ENCODE measurements around the gene PHF2. TPM values are rescaled to one million over a fixed set of nuclear protein-coding genes. Genes with fewer than 3 reads are reported as not detected.

Gene PHF2
- total and polyA plus RNA-seq, 9 of the 15 experiments (the other 6 are each of a cell fraction or from before 2014, with no cell fraction given) = 0.37 to 14.4 (median 8.1) TPM

DNA sequence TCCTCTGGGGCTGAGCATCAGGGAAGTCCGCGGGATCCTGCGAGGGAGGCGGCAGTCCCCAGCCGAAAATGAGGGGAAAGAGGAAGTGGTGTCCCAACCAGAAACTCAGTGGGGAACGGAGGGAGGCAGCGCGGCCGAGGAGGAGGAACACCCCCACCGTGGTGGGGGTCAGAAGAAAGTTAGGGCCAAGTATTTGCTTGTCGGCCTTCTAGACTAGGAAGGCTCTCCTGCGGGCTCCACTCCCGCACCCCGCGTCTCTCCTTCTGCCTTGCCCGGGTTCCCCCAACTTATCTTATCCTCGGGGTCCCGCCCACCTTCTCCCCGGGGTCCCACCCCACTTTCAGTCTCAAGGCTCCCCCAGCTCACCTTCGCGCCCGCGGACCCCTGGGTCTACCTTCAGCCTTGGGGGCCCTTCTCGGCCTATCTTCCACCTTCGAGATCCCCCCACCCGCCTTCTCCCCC is 557 bp upstream of the PHF2 start:
- H3K36me3 ChIP-seq (ENCODE audit: control insufficient read depth, insufficient read depth, low read length) = no peaks in the 10 kb centered on the region
- H3K9me3 ChIP-seq (replicated peaks; ENCODE audit: control insufficient read depth, insufficient read depth, low read depth, low read length) = no peaks in the 10 kb centered on the region
- ATAC-seq (peak; percentile 68), DNase-seq (ENCODE audit: extremely low read depth in 1 of 4, low spot score in 3 of 4) (peak; percentile 67 to 83 (median 78)), FAIRE-seq (peak; percentile 79)
- no TSS peak for BruUV-seq (replicated peaks)
- intact Hi-C loops (cut with micrococcal nuclease) = loop anchor here (10.0 kb wide), 1 partner anchor 89 kb away; no protein-coding TSS in a partner anchor
- H3K4me3 ChIP-seq = peak overlapping the region; percentile 74
- H3K4me2 ChIP-seq (ENCODE audit: insufficient read depth, low read length) = peak overlapping the region; percentile 84
- H3K27me3 ChIP-seq (ENCODE audit: control insufficient read depth in 2 of 2, insufficient read depth in 2 of 2, low read length in 2 of 2) = no peaks in the 10 kb centered on the region
- H3K27ac ChIP-seq (ENCODE audit: extremely low read depth, low read depth, low read length) = peak overlapping the region; percentile 84
- H3K9ac ChIP-seq (ENCODE audit: insufficient read depth in 1 of 2, low read depth in 2 of 2, low read length in 2 of 2) = peak overlapping the region; percentile 79 to 91
- H3K79me2 ChIP-seq (ENCODE audit: control insufficient read depth, insufficient read depth, low read length) = peaks cover 26% of the 10 kb centered on the region
- H4K20me1 ChIP-seq (replicated peaks; ENCODE audit: control insufficient read depth, insufficient read depth, low read length) = peaks cover 5% of the 10 kb centered on the region; the same call in 1 of the 2 replicates
- in situ Hi-C loops (cut with MboI) = no loop called here
- 2% methylated on average over 19 of the region's 26 CpGs for WGBS (ENCODE audit: insufficient coverage, low coverage, missing lambda C conversion rate)
- peak overlapping the region; percentile 84 for H2AFZ ChIP-seq (ENCODE audit: low read depth, low read length)
- no peaks in the 10 kb centered on the region for H3K9me1 ChIP-seq (ENCODE audit: control insufficient read depth, insufficient read depth, low read length)
- POLR2A ChIA-PET = interaction anchor here (0.6 to 1.0 kb wide), 2 partner anchors 10 to 19 kb away, joined by 3 to 4 read pairs; no protein-coding TSS in a partner anchor
- CTCF ChIA-PET (ENCODE audit: low intra/inter-chr PET ratio) = no interaction called here
- peaks cover 13 to 37% of the 10 kb centered on the region in 2 experiments for H3K4me1 ChIP-seq (replicated peaks in 1 of 2; ENCODE audit: control insufficient read depth in 2 of 2, insufficient read depth in 2 of 2, low read length in 2 of 2)
- TF ChIP-seq, protein P1, sequence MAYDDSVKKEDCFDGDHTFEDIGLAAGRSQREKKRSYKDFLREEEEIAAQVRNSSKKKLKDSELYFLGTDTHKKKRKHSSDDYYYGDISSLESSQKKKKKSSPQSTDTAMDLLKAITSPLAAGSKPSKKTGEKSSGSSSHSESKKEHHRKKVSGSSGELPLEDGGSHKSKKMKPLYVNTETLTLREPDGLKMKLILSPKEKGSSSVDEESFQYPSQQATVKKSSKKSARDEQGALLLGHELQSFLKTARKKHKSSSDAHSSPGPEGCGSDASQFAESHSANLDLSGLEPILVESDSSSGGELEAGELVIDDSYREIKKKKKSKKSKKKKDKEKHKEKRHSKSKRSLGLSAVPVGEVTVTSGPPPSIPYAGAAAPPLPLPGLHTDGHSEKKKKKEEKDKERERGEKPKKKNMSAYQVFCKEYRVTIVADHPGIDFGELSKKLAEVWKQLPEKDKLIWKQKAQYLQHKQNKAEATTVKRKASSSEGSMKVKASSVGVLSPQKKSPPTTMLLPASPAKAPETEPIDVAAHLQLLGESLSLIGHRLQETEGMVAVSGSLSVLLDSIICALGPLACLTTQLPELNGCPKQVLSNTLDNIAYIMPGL (CRISPR knock-in tag; IDR thresholded peaks at IDR 0.05) = no peak
- TF ChIP-seq ZNF140 (CRISPR knock-in tag; IDR thresholded peaks at IDR 0.05) = no peak
- TF ChIP-seq BMI1 (IDR thresholded peaks at IDR 0.05; ENCODE audit: low read length) = no peak
- TF ChIP-seq, protein P2, sequence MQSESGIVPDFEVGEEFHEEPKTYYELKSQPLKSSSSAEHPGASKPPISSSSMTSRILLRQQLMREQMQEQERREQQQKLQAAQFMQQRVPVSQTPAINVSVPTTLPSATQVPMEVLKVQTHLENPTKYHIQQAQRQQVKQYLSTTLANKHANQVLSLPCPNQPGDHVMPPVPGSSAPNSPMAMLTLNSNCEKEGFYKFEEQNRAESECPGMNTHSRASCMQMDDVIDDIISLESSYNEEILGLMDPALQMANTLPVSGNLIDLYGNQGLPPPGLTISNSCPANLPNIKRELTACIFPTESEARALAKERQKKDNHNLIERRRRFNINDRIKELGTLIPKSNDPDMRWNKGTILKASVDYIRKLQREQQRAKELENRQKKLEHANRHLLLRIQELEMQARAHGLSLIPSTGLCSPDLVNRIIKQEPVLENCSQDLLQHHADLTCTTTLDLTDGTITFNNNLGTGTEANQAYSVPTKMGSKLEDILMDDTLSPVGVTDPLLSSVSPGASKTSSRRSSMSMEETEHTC (IDR thresholded peaks at IDR 0.05) = no peak
- no peak for TF ChIP-seq ZNF146 (CRISPR knock-in tag; IDR thresholded peaks at IDR 0.05; ENCODE audit: unreplicated experiment)
- TF ChIP-seq STAG1 (CRISPR knock-in tag; IDR thresholded peaks at IDR 0.05; ENCODE audit: borderline replicate concordance) = no peak
- TF ChIP-seq BACH1 (tag; IDR thresholded peaks at IDR 0.05) = no peak
- no peak for TF ChIP-seq NR2C2 (CRISPR knock-in tag; IDR thresholded peaks at IDR 0.05)
- TF ChIP-seq NR2C2 (tag; IDR thresholded peaks at IDR 0.05) = no peak
- TF ChIP-seq STAT5A (IDR thresholded peaks at IDR 0.05; ENCODE audit: borderline replicate concordance, low read length) = no peak
- no peak for TF ChIP-seq ZNF175 (CRISPR knock-in tag; IDR thresholded peaks at IDR 0.05; ENCODE audit: low read depth)
- TF ChIP-seq, protein P3, sequence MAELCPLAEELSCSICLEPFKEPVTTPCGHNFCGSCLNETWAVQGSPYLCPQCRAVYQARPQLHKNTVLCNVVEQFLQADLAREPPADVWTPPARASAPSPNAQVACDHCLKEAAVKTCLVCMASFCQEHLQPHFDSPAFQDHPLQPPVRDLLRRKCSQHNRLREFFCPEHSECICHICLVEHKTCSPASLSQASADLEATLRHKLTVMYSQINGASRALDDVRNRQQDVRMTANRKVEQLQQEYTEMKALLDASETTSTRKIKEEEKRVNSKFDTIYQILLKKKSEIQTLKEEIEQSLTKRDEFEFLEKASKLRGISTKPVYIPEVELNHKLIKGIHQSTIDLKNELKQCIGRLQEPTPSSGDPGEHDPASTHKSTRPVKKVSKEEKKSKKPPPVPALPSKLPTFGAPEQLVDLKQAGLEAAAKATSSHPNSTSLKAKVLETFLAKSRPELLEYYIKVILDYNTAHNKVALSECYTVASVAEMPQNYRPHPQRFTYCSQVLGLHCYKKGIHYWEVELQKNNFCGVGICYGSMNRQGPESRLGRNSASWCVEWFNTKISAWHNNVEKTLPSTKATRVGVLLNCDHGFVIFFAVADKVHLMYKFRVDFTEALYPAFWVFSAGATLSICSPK (IDR thresholded peaks at IDR 0.05; ENCODE audit: borderline replicate concordance) = no peak
- peak; percentile 29; the same call in 1 of the 2 replicates for TF ChIP-seq POLR2AphosphoS5 (IDR thresholded peaks at IDR 0.05; ENCODE audit: control insufficient read depth, insufficient read depth, low read depth, low read length)
- no peak for TF ChIP-seq RBM22 (IDR thresholded peaks at IDR 0.05; ENCODE audit: low read depth, low read length, poor library complexity, severe bottlenecking)
- peak; percentile 75 for TF ChIP-seq ZFX (CRISPR knock-in tag; IDR thresholded peaks at IDR 0.05)
- no peak for TF ChIP-seq IFI16 (CRISPR knock-in tag; IDR thresholded peaks at IDR 0.05)
- TF ChIP-seq PCBP2 (IDR thresholded peaks at IDR 0.05; ENCODE audit: low read depth, low read length, poor library complexity, severe bottlenecking) = no peak
- TF ChIP-seq ZNF668 (CRISPR knock-in tag; IDR thresholded peaks at IDR 0.05) = no peak
- peak; percentile 99 for TF ChIP-seq SPI1 (IDR thresholded peaks at IDR 0.05; ENCODE audit: borderline replicate concordance, low read depth, low read length)
